DMS114 treated with DMSO at 0.1 percent for 48 hours (cell line): ENCODE measurements around the gene UBALD1.

ENCODE experiments used
- DNase-seq: peaks from one replicate; lab custom pipeline; 2025; ENCODE audit not compliant: unreplicated experiment; lab: John Stamatoyannopoulos, UW

UBALD1 gene

DNA sequence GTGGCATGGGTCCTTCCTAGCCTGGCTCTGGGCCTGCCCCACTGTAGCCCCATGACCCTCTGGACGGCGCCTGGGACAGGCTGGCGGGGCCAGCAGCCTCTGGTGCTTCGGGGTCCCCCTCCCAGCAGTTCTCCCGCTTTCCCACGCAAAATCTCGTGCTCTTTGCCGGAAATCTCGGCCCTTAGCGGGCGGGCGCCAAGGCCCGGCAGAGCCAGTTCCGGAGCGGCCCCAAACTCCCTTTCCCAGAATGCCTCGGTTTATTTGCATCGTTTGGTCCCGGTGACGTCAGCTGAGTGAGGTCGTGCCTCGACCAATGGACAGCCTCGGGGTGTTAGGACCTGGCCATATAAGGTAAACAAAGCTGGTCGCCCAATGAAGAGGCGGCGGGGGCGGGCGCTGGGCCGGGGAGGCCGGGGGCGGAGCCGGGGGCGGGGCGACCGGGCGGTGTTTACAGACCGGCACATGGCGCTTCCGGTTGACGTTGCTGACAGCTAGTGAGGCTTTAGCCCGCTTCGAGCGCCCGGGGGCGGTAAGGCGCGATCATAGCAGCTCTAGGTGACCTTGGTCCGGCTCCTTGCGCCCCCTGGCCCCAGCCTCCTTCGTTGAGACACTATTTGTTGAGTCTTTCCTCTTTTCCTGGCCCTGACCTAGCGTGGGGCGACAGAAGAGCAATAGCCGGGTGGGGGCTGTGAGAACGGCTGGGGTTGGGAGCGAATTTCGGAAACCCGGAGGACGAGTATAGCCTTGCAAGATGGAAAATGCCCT is 1.5 kb upstream of the UBALD1 start:
- DNase-seq = peak; percentile 97

DNA sequence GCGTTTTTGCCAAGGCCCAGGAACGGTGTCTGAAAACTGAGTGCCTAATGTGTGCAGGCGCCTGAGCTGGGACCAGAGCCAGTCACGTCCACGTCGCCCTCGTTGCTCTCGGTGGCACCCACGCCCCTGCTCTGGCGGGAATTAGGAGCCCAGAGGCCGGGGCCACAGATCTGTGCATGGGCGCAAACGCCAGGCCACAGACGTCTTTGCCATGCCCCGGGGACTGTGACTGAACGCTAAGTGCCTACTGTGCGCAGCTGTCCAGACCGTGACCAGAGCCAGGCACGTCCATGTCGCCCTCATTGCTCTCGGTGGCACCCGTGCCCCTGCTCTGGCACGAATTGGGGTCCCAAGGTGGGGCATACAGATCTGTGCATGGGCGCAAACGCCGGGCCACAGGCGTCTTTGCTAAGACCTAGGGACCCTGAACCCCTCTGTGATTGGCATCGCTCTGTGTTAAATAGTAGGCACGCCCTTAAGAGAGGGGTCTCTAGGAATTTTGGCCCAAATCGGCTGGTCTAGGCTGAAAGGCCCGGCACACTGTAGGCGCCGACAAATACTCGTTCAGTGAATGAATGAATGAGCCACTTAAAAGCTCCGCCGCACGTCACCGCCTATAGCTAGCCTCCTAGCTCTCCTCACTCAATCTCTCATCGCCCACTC is 827 bp upstream of the UBALD1 start:
- DNase-seq = no peak

DNA sequence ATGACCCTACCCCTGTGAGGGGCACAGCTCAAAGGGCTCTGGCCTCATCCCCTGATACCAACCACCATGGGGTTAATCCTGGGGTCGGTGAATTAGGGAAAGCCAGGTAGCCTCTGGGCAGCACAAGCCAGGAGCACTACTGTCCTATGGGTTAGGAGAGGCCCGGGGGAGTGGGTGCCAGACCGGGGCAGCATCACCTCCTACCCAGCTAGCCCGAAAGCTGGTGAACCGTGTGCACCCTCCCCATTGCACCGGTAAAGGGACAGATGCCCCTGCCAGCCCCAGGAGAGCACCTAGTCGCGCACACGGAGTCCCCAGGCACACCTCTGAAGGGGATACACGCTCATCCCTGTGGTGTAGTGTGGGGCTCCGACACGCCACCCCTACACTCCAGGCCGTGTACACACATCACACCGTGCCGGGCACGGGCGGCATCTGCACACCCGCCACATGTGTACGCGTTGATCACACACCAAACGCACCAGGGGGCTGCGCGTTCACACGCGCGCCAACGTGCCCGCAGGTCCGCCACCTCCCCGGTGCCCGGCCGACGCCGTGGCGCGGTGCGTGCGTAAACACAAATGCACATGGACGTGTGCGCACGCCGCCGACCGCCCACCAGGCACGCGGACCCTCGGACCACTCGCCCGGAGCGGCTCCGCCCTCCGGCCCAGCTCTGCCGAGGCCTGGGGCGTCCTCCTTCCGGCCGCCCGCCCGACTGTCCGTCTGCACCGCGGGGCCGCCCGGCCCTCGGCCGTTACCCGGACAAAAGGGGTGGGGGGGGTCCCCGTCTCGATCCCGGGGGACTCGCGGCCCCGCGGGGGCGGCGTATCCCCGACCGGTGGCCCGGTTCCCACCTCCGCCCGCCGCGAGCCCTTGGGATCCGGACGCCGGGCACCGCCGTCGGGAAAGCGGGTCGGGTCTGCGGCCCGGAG is 785 bp downstream of the UBALD1 start:
- no peak for DNase-seq

DNA sequence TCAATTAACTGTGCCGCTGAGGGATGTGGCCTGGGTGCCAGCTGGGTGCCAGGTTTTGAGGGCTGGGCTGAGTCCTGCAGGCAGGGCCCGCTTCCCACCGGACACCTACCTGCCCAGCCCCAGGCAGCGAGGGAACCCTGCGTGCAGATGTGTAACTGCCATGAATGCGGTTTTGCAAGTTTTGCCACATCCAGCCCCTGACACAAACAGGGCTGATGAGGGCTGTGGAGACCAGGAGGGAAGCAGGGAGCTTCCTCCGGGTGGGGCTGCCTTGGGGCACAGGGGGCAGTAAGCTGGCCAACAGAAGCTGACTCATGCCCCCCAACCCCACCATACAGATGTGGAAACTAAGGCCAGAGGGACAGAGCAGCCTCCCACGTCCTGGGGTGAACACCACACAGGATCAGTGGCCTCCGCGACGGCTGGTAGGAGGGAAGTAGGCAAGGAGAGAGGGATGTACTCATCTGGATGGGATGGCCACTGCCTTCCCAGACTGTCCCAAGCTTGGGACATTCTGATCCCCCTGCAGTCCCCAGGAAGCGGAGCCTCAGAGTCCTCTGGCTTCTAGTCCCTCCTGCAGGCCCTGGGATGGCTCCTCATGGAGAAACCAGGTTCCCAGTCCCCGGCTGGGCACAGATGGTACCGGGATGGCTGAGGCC is 1.6 kb downstream of the UBALD1 start:
- no peak for DNase-seq

DNA sequence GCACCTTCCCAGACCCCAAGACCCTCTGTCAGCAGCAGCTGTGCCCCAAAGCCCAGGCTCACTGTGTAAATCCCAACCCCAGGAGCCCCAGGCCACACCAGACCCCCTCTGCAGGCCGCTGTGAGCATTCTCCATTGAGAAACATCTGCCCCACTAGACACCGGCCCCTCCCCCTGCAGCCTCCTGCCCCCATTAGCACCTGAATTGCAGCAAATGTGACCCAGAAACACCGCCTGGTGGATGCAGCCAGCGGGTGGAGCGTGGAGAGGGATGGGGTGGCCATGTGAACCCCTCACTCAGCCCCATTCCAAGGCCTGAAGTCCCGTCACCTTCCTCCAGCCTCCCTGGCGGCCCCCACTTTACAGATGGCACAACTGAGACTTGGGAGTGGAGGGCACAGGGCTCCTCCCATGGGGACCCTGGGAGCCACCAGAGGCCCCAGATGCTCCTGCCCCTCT is 2.2 kb downstream of the UBALD1 start:
- DNase-seq = no peak

DNA sequence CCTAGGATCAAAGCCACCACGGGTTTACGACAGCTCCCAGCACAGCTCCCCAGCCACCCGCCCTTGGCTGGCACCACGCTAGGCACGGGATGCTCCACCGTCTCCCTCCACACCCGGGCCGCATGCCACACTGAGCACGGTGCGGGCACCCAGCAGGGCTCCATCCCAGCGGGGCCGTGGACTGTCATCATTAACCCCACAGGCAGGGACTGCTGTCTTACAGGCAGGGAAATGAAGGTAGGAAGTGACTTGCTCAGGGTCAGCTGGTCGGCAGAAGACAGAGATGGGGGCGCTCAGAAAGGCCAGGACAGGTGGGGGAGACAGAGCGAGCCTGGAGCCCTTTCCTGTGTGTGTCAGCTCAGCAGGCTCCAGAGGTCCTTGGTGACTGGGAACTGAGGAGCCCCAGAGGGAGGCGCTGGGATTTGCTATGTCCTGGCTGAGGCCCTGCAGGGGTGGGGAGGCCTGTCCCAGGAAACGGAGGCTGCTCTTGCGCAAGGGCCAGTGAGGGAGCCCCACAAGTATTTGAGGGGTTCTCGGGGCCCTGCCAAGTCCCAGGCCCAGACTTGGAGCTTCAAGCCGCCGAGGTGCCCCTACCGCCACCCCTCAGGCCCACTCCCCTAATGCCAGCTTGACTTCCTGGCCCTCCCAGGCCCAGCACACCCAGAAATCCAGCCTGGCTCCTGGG is 3.2 kb downstream of the UBALD1 start:
- no peak for DNase-seq

DNA sequence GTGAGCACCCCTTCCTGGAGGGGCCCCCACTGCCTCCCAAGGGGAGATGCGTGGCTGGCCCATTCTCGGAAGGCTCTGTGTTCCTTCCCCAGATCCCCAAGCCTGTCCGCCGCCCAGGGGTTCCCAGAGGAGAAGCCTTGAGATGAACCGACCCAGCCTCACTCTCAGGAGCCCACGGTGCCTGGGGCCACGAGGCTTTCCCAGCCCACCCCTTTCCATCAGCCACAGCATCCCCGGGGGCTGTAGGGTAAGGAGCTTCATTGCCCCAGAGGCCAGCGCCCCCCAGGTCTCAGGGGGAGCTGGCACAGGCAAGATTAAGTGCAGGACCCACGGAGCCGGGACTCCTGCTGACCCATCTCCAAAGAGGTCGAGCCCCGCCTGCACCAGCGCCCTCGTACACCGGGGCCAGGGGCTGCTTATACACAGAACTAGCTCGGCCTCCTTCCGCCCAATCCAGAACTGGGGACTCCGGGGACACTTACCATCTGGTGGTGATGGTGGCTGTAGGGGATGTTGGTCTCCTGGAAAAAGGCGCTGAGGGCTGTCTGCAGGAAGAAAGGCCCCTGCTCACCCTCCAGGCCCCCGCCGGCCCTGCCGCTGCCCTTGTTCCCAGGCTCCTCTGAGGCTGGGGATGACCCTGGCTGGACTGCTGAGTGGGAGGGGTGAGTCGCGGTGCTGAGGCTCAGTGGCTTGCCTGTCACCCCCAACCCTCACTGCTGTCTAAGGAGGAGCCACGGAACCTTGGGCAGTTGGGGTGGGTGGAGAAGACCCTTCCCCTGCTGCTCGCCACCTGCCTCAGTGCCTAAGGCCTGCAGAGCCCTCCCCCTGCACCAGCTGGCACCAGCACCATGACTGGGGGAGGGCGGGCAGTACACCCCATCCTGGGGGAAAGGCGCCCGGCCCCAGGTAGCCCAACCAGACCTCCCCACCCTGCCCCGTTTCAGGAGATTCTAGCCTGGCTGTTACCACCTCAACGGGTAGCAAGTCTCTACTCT is 4.4 kb downstream of the UBALD1 start:
- DNase-seq = no peak

DNA sequence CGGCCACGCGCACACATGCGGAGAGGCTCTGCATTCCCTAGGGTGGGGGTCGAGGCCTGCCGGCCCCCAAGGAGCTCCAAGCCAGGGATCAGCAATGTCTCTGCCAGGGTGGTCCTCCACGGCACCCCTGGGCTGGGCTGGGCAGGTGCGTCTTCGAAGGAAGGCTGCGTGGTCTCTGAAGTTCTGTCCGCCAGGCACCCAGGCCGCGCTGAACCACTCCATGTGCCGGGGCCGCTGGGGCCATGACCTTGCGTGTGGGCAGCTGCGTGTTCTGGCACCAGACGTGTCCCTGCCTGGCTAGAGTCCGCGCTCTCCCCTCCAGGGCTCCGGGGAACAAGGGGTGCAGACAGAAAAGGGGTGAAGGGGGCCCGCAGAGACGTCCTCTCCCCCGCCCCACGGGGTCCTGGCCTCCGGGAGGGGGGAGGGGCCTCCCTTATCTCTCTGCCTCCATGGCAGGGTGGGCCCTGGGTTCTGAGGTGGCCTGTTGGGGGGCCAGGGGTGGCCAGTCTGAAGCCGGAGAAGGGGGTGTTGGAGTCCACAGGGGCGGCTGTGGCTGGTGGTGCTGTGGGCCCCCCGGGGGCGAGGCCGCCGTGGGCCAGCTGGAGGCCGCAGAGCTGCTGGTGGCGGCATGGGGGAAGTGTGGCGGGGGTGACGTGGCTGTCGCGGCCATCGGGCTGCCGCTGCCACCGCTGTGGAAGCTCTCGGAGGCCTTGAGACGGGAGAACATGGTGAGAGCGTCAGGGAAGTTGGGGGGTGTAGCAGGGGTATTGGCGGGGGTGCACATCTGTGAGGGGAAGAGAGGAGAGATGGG is 5.3 kb downstream of the UBALD1 start:
- DNase-seq = no peak

DNA sequence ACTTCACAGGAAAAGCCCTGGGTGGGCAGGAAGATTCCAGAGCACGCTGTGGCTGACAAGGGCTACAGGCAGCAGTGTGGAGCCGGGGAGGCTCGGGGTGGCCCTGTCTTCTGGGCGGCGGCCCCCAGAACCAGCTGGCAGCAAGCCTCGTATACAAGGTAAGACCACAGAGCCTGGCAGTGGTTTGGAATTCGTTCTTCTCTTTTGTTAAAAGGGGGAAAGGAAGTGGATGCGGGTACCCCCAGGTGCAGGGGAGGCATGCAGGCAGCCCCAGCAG is 6.0 kb downstream of the UBALD1 start:
- no peak for DNase-seq

DNA sequence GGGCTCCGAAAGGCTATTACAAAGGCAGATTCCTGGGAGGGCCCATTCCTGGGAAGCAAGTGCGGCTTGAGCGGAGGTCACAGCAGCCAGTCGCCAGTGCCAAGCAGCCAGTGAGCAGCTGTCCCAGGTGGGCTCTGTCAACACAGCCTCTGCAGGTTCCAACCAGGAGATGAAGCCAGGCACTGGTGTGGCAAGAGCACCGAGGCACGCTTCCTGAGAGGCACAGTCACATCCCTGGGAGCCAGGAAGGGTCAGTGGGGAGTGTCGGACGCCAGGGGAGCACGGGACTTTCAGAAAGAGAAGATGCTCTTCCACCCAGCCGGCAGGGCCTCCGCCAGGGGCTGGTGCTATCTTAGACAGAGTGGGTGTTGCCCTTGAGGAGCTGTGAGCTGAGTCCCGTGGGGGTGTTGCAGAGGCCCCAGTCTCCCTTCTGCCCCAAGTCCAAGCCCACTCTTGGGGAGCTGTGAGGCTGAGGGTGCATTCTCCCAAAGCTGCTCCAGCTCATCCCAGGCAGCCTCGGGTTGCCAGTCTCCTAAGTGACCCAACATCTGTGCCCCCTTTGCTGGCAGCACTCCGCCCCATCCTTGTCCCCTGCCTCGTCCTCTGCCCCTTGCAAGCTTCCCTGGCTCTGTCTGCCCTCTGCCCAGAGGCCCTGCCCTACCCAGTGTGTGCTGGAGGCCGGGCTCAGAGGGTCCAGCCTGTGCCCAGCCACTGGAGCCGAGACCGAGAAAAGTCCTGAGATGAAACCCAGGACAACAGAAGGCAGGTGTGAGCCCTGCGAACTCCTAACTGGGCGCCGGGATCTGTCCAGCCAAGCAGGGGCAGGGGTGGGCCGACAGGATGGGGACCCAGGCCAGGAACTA is 6.6 kb downstream of the UBALD1 start:
- no peak for DNase-seq

DNA sequence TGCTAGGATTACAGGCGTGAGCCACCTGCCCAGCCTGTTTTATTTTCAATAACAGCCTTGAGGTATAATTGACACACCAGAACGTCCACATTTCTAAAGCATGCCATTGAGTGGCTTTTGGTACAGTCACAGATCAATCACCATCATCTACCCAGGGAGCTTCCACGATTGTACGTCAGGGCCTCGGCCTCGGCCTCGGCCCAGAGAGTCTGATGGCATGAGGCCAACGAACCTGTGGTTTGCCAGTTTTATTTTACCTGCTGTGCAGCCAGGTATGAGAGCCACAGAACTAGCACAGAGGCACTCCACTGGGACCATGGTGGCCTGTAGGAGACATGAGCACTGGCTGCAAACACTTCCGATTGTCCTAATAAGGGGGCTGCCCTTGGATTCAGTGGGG is 8.3 kb downstream of the UBALD1 start:
- DNase-seq = no peak

DNA sequence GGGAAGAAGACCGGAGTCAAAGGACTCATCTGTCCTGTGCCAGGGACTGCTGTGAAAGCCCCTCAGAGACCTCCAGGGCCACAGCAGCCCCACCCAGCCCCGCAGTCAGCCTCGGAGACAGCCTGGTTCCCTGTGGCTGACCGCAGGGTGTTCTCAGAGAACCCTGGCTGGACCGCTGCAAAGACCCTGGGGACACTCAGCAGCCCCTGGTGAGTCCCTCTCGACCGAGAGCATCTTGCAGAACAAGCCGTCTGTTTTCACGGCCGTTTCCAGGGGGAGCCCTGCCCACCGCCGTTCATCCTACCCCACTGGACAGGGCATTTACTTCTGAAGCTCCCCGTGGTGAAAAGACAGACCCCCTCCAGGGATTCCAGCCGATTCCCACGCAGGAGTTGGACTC is 10.3 kb downstream of the UBALD1 start:
- no peak for DNase-seq

DNA sequence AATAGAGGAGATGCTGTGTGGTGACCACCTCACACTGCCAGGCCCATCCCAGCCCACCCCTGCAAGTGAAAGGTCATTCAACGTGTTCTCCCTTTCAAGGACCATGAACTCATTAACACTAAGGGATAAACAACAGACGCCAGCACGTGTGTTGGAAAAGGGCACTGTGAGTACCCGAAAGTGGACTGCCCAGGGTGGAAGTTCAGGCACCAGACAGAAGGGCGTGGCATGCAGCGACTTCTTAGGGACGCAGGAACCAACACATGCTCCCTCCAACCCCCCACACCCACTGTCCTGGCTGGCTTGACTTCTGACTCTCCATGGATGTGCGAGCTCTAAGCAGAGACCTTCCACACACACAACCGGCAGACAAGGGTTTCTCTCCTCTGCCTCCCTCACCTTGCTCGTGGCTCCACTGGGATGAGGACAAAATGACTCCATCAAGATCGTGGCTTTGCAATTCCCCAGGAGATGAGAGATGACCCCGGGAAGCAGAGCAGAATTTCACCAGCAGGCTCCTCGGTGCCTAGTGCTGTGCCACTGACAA is 11.0 kb downstream of the UBALD1 start:
- no peak for DNase-seq

DNA sequence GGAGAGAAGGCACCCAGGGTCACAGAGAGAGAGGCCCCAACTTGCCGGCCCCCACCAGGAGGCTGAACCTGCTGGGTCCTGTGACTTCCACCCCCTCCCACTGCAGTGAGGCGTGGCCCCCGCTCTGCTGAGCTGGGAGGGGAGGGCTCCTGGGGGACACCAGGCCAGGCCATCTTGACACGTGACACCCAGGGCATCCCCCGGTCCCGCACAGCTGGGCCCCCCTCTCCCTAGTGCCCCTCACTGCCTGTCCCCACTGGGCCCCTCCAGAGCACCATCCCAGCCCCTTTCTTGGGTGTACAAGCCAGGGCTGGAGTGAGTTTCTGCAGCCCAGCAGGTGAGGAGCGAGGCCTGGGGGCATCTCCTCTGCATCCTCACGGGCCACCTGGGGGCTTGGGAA is 12.4 kb downstream of the UBALD1 start:
- DNase-seq = no peak

DNA sequence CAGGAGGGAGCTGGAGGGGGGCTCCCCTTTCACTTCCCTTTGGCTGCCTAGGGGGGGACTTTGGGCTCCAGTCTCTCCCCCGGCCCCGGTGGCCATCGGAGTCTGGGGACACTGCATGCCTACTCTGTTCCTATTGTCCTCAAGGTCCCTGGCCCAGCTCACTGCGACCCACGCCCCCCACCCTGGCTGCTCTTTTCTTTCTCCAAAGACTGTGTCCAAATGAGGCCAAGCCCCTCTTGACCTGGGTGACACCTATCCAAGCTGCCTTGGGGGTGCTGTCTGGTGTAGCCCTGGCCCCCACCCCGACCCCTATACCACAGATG is 12.9 kb downstream of the UBALD1 start:
- no peak for DNase-seq

DNA sequence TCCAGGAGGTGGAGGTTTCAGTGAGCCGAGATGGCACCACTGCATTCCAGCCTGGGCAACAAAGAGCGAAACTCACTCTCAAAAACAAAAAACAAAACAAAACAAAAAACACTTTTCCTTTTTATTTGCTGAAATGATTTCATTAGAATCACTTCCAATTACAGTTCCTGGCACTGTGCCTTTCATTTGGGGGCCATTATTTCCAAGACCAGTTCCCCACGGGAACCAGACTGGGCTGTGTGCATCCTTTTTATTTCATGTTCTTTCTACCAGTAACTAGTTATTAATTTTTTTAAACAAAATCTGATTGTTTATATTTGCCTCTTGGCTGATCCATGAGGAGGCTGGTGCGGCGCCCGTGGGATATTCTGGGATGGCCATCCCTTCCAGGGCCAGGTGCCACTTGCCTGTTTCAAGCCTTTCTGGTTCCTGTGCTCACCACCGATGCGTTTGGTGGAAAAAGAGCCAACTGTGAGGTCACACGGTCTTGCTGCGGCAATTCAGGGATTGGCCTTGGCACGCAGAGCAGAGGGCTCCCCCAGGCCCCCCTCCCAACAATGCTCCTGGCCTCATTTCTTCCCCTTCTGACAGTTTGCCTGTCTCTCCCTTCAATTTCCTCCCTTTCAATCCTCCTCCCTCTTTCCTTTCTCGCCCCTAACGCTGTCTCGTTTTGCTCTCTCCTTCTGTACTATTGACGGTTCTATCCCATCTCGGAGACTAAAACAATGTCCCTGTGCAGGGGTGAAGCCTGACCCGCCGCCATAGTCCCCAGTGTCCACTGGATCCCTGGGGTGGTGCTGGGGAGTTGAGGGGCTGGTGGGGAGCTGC is 13.4 kb downstream of the UBALD1 start:
- no peak for DNase-seq

DNA sequence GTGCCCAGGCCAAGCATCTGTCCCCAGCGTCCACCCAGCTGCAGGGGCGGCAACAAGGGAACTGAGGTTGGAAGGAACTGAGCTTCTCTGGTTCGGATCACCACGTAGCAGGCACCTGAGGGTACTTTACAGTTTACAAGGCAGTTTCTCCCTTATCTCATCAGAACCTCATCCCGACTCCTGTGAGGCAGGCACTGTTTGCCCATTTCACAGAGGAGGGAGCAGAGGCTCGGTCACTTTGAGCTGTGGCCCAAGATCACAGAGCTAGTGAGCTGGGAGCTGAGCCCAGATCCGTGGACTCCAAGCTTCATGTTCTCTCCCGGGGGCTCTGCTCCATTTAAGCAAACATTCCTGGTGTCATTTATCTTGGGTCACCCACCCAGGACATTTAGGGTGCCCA is 15.1 kb downstream of the UBALD1 start:
- DNase-seq = no peak
